ENCODE results near the gene TSHZ2. TPM values are rescaled to one million over a fixed set of nuclear protein-coding genes. Genes with fewer than 3 reads are reported as not detected.

The TSHZ2 gene
- total RNA-seq, 1 experiment from 2014 or later = 0.07 TPM

GRCh38 chr20:53097371-53097770 lies 125.2 kb downstream of the TSHZ2 start:
- H2AFZ ChIP-seq (ENCODE audit: low read length) = no peak overlapping the region
- no peak overlapping the region for H3K56ac ChIP-seq (ENCODE audit: insufficient read length, low read depth, low read length)
- H4K8ac ChIP-seq (replicated peaks; ENCODE audit: insufficient read length, low read depth, low read length) = no peak overlapping the region
- no peak overlapping the region for H3T11ph ChIP-seq (ENCODE audit: low read length)
- H4K20me1 ChIP-seq (ENCODE audit: control insufficient read depth, insufficient read depth, insufficient read length) = no peaks in the 10 kb centered on the region
- no CpG with 5 or more reads among the region's 2 CpGs for WGBS (ENCODE audit: extremely low coverage, insufficient read length, low lambda C conversion rate)
- H3K79me1 ChIP-seq (ENCODE audit: insufficient read depth, low read depth, low read length, poor library complexity, severe bottlenecking) = no peaks in the 10 kb centered on the region
- H3K4me3 Mint-ChIP-seq = no peak overlapping the region; a peak in 1 of 5 replicates
- H3K9me3 ChIP-seq (ENCODE audit: control insufficient read depth, low read depth, low read length) = no peaks in the 10 kb centered on the region
- H3K36me3 Mint-ChIP-seq (ENCODE audit: insufficient read depth in 1 of 3, low read depth in 3 of 3) = no peaks in the 10 kb centered on the region; a peak in 2 of 7 replicates
- peaks cover 2 to 3% of the 10 kb centered on the region in 2 experiments; a peak in 2 of 5 replicates for H3K9me3 Mint-ChIP-seq
- H3K27me3 ChIP-seq (ENCODE audit: insufficient read depth, low read length) = no peaks in the 10 kb centered on the region
- H3K18ac ChIP-seq (ENCODE audit: insufficient read length, low read depth, low read length) = no peak overlapping the region
- no peak overlapping the region for H2BK15ac ChIP-seq (ENCODE audit: low read depth, low read length)
- no peak overlapping the region for H3K23ac ChIP-seq (ENCODE audit: insufficient read length, low read depth, low read length)
- H2BK12ac ChIP-seq (ENCODE audit: insufficient read length, low read depth, low read length) = no peak overlapping the region
- no peak overlapping the region for H3K14ac ChIP-seq (ENCODE audit: insufficient read depth, low read length)
- no peak overlapping the region for H3K4ac ChIP-seq (ENCODE audit: low read depth, low read length)
- no peak overlapping the region for H2BK20ac ChIP-seq (ENCODE audit: low read depth, low read length, poor library complexity, severe bottlenecking)
- 0 out of 4 replicates have a peak, but pooled peaks cover 0 to 3% of the 10 kb centered on the region in 2 experiments for H3K4me1 Mint-ChIP-seq
- H2BK5ac ChIP-seq (ENCODE audit: insufficient read length, low read length) = no peak overlapping the region
- TF ChIP-seq CTCF (conservative IDR thresholded peaks at IDR 0.05) = no peak
- peaks cover 2% of the 10 kb centered on the region; the same call in 1 of the 2 replicates for H3K27me3 Mint-ChIP-seq (ENCODE audit: low read depth)
- no peak overlapping the region for H3K4me2 ChIP-seq (ENCODE audit: insufficient read depth, insufficient read length, low read length)
- no peak overlapping the region for H2BK120ac ChIP-seq (ENCODE audit: low read depth, low read length, poor library complexity, severe bottlenecking)
- no peak overlapping the region for H4K5ac ChIP-seq (ENCODE audit: insufficient read length, low read depth, low read length)
- H3K9ac ChIP-seq (ENCODE audit: extremely low read depth, insufficient read length, low read length) = no peak overlapping the region
- H3K4me1 ChIP-seq (ENCODE audit: insufficient read depth, low read length) = no peaks in the 10 kb centered on the region
- no peaks in the 10 kb centered on the region for H3K79me2 ChIP-seq (ENCODE audit: insufficient read depth, low read length)
- no peak overlapping the region for H4K91ac ChIP-seq (ENCODE audit: insufficient read length, low read depth, low read length)
- DNase-seq = no peak
- H3K27ac ChIP-seq (ENCODE audit: insufficient read length, low read depth, low read length) = no peak overlapping the region
- H3K23me2 ChIP-seq (ENCODE audit: insufficient read length, low read depth, low read length, poor library complexity, severe bottlenecking) = no peaks in the 10 kb centered on the region
- no peak overlapping the region; a peak in 1 of 7 replicates for H3K27ac Mint-ChIP-seq
- H2AK5ac ChIP-seq (ENCODE audit: insufficient read length, low read length) = no peak overlapping the region

Data from H9 (cell line).